PC-9 (cell line): ENCODE data around the gene GORAB. TPM values are rescaled to one million over a fixed set of nuclear protein-coding genes. Genes with fewer than 3 reads are reported as not detected.

ENCODE experiments used
- BruUV-seq: library from RNA; stranded (reverse); fragments of 400-500 nt; replicated peaks from 2 replicates; lab custom pipeline; 2021; lab: Mats Ljungman, UMichigan
- CTCF ChIA-PET: fragments of 300-600 bp; sonication (Branson Sonifier 250); formaldehyde crosslinking; loops from one replicate; lab custom pipeline; 2022; ENCODE audit warnings: antibody characterized with exemption; lab: Charles Lee
- POLR2A ChIA-PET: fragments of 300-600 bp; sonication (Branson Sonifier 250); formaldehyde crosslinking; loops from one replicate; lab custom pipeline; 2022; ENCODE audit warnings: antibody characterized with exemption; ENCODE audit not compliant: unreplicated experiment; lab: Charles Lee
- DNase-seq, 2 experiments: peaks; one replicate each; pipeline versions ENCODE4 v3.0.0 to v3.0.0-alpha.2; 2015 to 2022; ENCODE audit warnings: mixed read lengths in 1 of 2
- H2AFZ ChIP-seq: fragments of 200-600 bp; sonication (generic); 2 replicates; pipeline ENCODE4 v1.8.1; 2017; ENCODE audit warnings: antibody characterized with exemption
- H3F3A ChIP-seq: fragments of 200-600 bp; sonication (generic); 2 replicates; pipeline ENCODE4 v1.8.1; 2017; ENCODE audit warnings: antibody characterized with exemption, mild to moderate bottlenecking, low read depth; ENCODE audit not compliant: insufficient read depth
- H3K27ac ChIP-seq: fragments of 200-600 bp; sonication (generic); 2 replicates; pipeline ENCODE4 v1.6.1; 2016; ENCODE audit warnings: mixed run types
- H3K27me3 ChIP-seq: fragments of 200-600 bp; sonication (generic); 2 replicates; pipeline ENCODE4 v1.6.1; 2016; ENCODE audit warnings: low read depth, mixed run types; ENCODE audit not compliant: insufficient read depth
- H3K36me3 ChIP-seq: fragments of 200-600 bp; sonication (generic); 2 replicates; pipeline ENCODE4 v1.6.1; 2016; ENCODE audit warnings: low read depth, mixed run types
- H3K4me1 ChIP-seq: fragments of 200-600 bp; sonication (generic); replicated peaks from 2 replicates; pipeline ENCODE4 v1.6.1; 2016; ENCODE audit warnings: mixed run types; ENCODE audit not compliant: insufficient read depth
- H3K4me2 ChIP-seq: fragments of 200-600 bp; sonication (generic); 2 replicates; pipeline ENCODE4 v1.6.1; 2017; ENCODE audit warnings: mixed run types
- H3K4me3 ChIP-seq: fragments of 200-600 bp; sonication (generic); 2 replicates; pipeline ENCODE4 v1.6.1; 2016; ENCODE audit warnings: mixed run types
- H3K79me2 ChIP-seq: fragments of 200-600 bp; sonication (generic); 2 replicates; pipeline ENCODE4 v1.6.1; 2017; ENCODE audit warnings: low read depth, mixed run types
- H3K9me2 ChIP-seq: fragments of 200-600 bp; sonication (generic); 2 replicates; pipeline ENCODE4 v1.8.1; 2017; ENCODE audit warnings: mild to moderate bottlenecking; ENCODE audit not compliant: insufficient read depth
- H3K9me3 ChIP-seq: fragments of 200-600 bp; sonication (generic); 2 replicates; pipeline ENCODE4 v1.8.1; 2016; ENCODE audit warnings: low read depth; ENCODE audit not compliant: insufficient read depth
- H4K20me1 ChIP-seq: fragments of 200-600 bp; sonication (generic); 2 replicates; pipeline ENCODE4 v1.8.1; 2017; ENCODE audit not compliant: insufficient read depth
- EZH2 ChIP-seq: fragments of 200-600 bp; sonication (generic); IDR thresholded peaks from 2 replicates; pipeline ENCODE4 v1.8.0; 2017; ENCODE audit warnings: antibody characterized with exemption, low read depth
- intact Hi-C: fragments of 100-400 bp; cut with micrococcal nuclease; formaldehyde crosslinking; loops from one replicate; pipeline ENCODE4 v1.10.0; 2022; ENCODE audit not compliant: unreplicated experiment
- total RNA-seq: library from RNA; stranded (reverse); gene quantifications from 2 replicates; pipeline ENCODE4 v1.2.3, GENCODE V29; 2021
- TF ChIP-seq, protein P1 (sequence below): fragments of 200-600 bp; sonication (generic); conservative IDR thresholded peaks from 2 replicates; pipeline ENCODE4 v1.6.1; 2017; ENCODE audit warnings: mixed run types, antibody characterized with exemption, mild to moderate bottlenecking, moderate library complexity

The GORAB gene
- total RNA-seq, 1 experiment from 2014 or later: 8.4 TPM

DNA sequence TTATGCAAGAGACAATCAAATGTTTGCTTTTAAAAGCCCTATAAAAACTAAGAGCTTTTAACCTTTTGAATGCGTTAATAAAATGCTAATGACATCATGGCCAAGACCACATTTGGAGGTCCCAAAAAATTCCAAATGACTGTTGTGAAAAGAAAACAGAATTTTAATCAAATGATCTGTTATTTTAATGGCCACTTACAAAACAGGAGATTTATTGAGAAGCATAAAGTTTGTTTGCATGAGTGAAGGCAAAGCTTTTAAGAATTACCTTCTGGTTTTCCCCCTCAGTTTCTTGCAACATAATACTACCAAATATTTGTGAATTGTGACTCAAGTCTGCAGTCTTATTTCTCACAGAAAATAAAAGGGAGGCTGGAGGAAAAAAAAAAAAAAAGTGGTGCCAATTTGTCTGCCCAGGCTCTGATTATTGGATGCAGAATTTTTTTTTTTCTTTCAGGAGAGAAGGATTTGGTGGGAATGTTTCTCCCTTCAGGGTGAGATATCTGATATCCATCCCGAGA is 60.7 kb downstream of the GORAB start:
- no peak overlapping the region for H3K4me2 ChIP-seq
- H3K9me2 ChIP-seq: no peaks in the 10 kb centered on the region
- H3K79me2 ChIP-seq: no peaks in the 10 kb centered on the region
- no peaks in the 10 kb centered on the region for H3K36me3 ChIP-seq
- no peak overlapping the region for H3K4me3 ChIP-seq
- ChIA-PET POLR2A (no interaction called here), CTCF (no interaction called here)
- H3K4me1 ChIP-seq: no peaks in the 10 kb centered on the region
- TF ChIP-seq, protein P1, sequence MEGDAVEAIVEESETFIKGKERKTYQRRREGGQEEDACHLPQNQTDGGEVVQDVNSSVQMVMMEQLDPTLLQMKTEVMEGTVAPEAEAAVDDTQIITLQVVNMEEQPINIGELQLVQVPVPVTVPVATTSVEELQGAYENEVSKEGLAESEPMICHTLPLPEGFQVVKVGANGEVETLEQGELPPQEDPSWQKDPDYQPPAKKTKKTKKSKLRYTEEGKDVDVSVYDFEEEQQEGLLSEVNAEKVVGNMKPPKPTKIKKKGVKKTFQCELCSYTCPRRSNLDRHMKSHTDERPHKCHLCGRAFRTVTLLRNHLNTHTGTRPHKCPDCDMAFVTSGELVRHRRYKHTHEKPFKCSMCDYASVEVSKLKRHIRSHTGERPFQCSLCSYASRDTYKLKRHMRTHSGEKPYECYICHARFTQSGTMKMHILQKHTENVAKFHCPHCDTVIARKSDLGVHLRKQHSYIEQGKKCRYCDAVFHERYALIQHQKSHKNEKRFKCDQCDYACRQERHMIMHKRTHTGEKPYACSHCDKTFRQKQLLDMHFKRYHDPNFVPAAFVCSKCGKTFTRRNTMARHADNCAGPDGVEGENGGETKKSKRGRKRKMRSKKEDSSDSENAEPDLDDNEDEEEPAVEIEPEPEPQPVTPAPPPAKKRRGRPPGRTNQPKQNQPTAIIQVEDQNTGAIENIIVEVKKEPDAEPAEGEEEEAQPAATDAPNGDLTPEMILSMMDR: no peak
- TF ChIP-seq EZH2: no peak
- H4K20me1 ChIP-seq: no peaks in the 10 kb centered on the region
- intact Hi-C loops: no loop called here
- no TSS peak for BruUV-seq
- no peaks in the 10 kb centered on the region for H3K27me3 ChIP-seq
- no peaks in the 10 kb centered on the region for H3F3A ChIP-seq
- H3K27ac ChIP-seq: no peak overlapping the region
- peaks cover 5% of the 10 kb centered on the region for H3K9me3 ChIP-seq
- no peak for DNase-seq
- no peak overlapping the region for H2AFZ ChIP-seq

DNA sequence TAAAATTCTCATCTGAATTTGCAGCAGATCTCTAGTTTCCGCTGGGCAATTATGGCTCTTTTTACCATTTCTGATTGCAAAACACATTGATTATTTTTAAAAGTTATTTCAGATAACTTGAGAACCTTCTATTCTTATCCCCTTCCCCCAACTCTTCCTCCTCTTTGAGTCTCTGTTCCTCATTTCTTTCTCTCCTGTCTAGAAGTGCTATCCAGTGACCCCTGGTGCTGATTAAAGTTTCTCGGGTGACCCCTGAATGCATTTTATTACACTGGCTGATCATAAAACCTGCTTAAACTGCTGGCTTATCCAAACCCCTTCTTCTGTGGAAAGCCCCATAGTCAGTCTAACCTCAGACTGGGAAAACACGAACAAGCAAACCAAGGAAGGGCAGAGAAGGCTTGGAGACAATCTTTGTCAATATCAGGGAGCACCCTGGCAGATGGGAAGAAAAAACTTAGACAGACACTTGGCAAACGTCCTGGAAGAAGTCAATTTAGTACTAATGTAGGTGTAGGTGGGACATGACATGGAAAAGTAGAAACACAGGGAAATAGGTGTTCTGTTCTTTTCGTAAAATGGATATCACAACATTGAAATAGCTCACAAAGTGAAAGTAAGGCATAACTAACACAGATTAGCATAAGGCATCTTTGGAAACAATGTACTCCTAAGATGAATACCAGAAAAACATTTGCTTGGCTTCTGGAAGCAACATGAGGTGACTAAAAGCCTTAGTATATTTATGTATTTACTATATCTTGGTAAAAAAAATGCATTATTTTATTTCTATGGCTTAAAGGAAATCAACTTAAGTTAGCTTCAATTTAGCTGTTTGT is 61.4 kb downstream of the GORAB start:
- no peaks in the 10 kb centered on the region for H3F3A ChIP-seq
- TF ChIP-seq, protein P1: no peak
- no peak for TF ChIP-seq EZH2
- no peak for DNase-seq
- H3K27ac ChIP-seq: no peak overlapping the region
- H3K9me2 ChIP-seq: no peaks in the 10 kb centered on the region
- H3K27me3 ChIP-seq: no peaks in the 10 kb centered on the region
- peak overlapping the region; percentile 30 for H3K4me2 ChIP-seq
- 0 out of 2 replicates have a peak overlapping the region, but pooled peaks have one; percentile 41 for H2AFZ ChIP-seq
- H3K4me1 ChIP-seq: no peaks in the 10 kb centered on the region
- ChIA-PET POLR2A (no interaction called here), CTCF (no interaction called here)
- no peaks in the 10 kb centered on the region for H4K20me1 ChIP-seq
- H3K4me3 ChIP-seq: no peak overlapping the region
- BruUV-seq: no TSS peak
- no peaks in the 10 kb centered on the region for H3K36me3 ChIP-seq
- H3K79me2 ChIP-seq: no peaks in the 10 kb centered on the region
- H3K9me3 ChIP-seq: peaks cover 5% of the 10 kb centered on the region
- intact Hi-C loops: no loop called here

DNA sequence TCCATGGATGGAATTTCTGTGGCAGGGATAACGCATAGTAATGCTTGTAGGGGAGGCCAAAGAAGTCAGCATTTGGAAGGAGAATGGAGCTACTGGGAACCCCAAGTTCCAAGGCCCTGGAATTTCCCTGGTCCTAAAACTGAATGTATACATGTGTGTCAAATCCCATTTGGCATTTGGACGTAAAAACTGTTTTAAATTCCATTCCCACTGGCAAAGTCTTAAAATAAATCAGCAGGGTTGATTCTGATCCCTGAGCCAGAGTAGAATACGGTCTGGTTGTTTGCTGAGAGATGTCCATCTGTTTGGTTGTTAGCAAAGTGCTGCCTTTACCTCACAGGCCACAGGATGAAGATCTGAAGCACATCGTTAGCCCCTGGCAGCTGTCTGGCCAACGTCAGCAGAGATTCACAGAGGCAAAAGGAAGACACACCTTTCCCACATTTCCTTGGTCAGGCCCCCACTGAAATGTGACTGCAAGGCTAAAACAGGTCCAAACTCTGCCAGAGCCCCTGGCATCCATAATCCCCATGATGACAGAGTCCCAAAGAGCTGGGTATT is 62.2 kb downstream of the GORAB start:
- Histone ChIP-seq H2AFZ (no peak overlapping the region), H3K4me1 (no peaks in the 10 kb centered on the region), H3K9me2 (no peaks in the 10 kb centered on the region), H3K27ac (no peak overlapping the region), H4K20me1 (no peaks in the 10 kb centered on the region), H3K27me3 (no peaks in the 10 kb centered on the region), H3K4me3 (no peak overlapping the region), H3F3A (no peaks in the 10 kb centered on the region), H3K36me3 (no peaks in the 10 kb centered on the region), H3K4me2 (no peak overlapping the region), H3K9me3 (peaks cover 5% of the 10 kb centered on the region), H3K79me2 (no peaks in the 10 kb centered on the region)
- ChIA-PET CTCF (no interaction called here), POLR2A (no interaction called here)
- intact Hi-C loops: no loop called here
- TF ChIP-seq EZH2: no peak
- TF ChIP-seq, protein P1: no peak
- DNase-seq: no peak
- no TSS peak for BruUV-seq
